DMS114 treated with DMSO at 0.1 percent for 48 hours (cell line): ENCODE data around the gene CHRNA4.
"Not testable (repeated sequence)": the region's sequence is repeated elsewhere in the genome, so short reads cannot be mapped to it uniquely, and the experiment has no call there.

Experiments
- DNase-seq: peaks from one replicate; lab custom pipeline; 2025; ENCODE audit not compliant: unreplicated experiment; lab: John Stamatoyannopoulos, UW

The CHRNA4 gene

GRCh38 chr20:63310265-63310991 lies 50.7 kb downstream of the CHRNA4 start:
- DNase-seq: no peak

- DNase-seq: peak; percentile 11
These were observed 51.7 kb downstream of the CHRNA4 start for GRCh38 chr20:63309261-63310071.

GRCh38 chr20:63308218-63308911 lies 52.8 kb downstream of the CHRNA4 start:
- DNase-seq: no peak

GRCh38 chr20:63307538-63308217 lies 53.5 kb downstream of the CHRNA4 start:
- DNase-seq: no peak

- DNase-seq: no peak
These were observed 54.2 kb downstream of the CHRNA4 start for GRCh38 chr20:63306673-63307537.

- not testable (repeated sequence) for DNase-seq
These were observed 55.0 kb downstream of the CHRNA4 start for GRCh38 chr20:63305933-63306672.

- no peak for DNase-seq
These were observed 55.8 kb downstream of the CHRNA4 start for GRCh38 chr20:63305393-63305792.

GRCh38 chr20:63303095-63303666 lies 58.0 kb downstream of the CHRNA4 start:
- no peak for DNase-seq

- DNase-seq: no peak
These were observed 59.5 kb downstream of the CHRNA4 start for GRCh38 chr20:63301671-63302070.

- no peak for DNase-seq
These were observed 62.3 kb downstream of the CHRNA4 start for GRCh38 chr20:63298731-63299312.

GRCh38 chr20:63297796-63298572 lies 63.2 kb downstream of the CHRNA4 start:
- no peak for DNase-seq

- DNase-seq: no peak
These were observed 63.8 kb downstream of the CHRNA4 start for GRCh38 chr20:63297371-63297781.

GRCh38 chr20:63296531-63297299 lies 64.4 kb downstream of the CHRNA4 start:
- DNase-seq: no peak

- DNase-seq: no peak
These were observed 65.3 kb downstream of the CHRNA4 start for GRCh38 chr20:63295846-63296245.

GRCh38 chr20:63295422-63295821 lies 65.7 kb downstream of the CHRNA4 start:
- DNase-seq: no peak

- no peak for DNase-seq
These were observed 66.1 kb downstream of the CHRNA4 start for GRCh38 chr20:63295018-63295417.

GRCh38 chr20:63294536-63294900 lies 66.6 kb downstream of the CHRNA4 start:
- no peak for DNase-seq
